WTC11 (cell line): ENCODE data around the gene RILPL1. TPM values are rescaled to one million over a fixed set of nuclear protein-coding genes. Genes with fewer than 3 reads are reported as not detected.

Experiments
- ATAC-seq: fragments of 200-7000 bp; cut with Tn5 transposase; 2 replicates; pipeline ENCODE4 v1.10.0; 2021; ENCODE audit warnings: mild to moderate bottlenecking, moderate library complexity
- CTCF ChIA-PET: fragments of 300-600 bp; sonication (Branson Sonifier 250); formaldehyde crosslinking; loops from one replicate; lab custom pipeline; 2021; ENCODE audit warnings: antibody characterized with exemption; lab: Charles Lee
- POLR2A ChIA-PET: fragments of 350-600 bp; sonication (Branson Sonifier 250); formaldehyde crosslinking; loops from one replicate; lab custom pipeline; 2021; ENCODE audit warnings: antibody characterized with exemption; lab: Charles Lee
- DNase-seq: peaks from one replicate; pipeline ENCODE4 v3.0.0; 2021; ENCODE audit warnings: low spot score
- H3K27ac Mint-ChIP-seq: 2 replicates; pipeline ENCODE4 v1.8.0; 2021; ENCODE audit warnings: mixed read lengths
- H3K27me3 Mint-ChIP-seq: 2 replicates; pipeline ENCODE4 v1.8.0; 2021; ENCODE audit warnings: low read depth, mild to moderate bottlenecking, moderate library complexity, mixed read lengths
- H3K36me3 Mint-ChIP-seq: 2 replicates; pipeline ENCODE4 v1.8.0; 2021; ENCODE audit warnings: mixed read lengths
- H3K4me1 Mint-ChIP-seq: 2 replicates; pipeline ENCODE4 v1.8.0; 2022; ENCODE audit warnings: mixed read lengths
- H3K4me3 Mint-ChIP-seq: 2 replicates; pipeline ENCODE4 v1.8.0; 2021; ENCODE audit warnings: mild to moderate bottlenecking, moderate library complexity, mixed read lengths
- H3K9me3 Mint-ChIP-seq: 2 replicates; pipeline ENCODE4 v1.8.0; 2021; ENCODE audit warnings: mixed read lengths
- ATF1 ChIP-seq: sonication (generic); formaldehyde crosslinking; IDR thresholded peaks from 2 replicates; pipeline ENCODE4 v1.8.1; 2023; ENCODE audit warnings: mild to moderate bottlenecking, moderate library complexity, missing genetic modification reagents
- CBFB ChIP-seq: sonication (generic); formaldehyde crosslinking; IDR thresholded peaks from 2 replicates; pipeline ENCODE4 v1.8.1; 2022; ENCODE audit warnings: mild to moderate bottlenecking, low read depth, missing genetic modification reagents
- CREB1 ChIP-seq: sonication (generic); formaldehyde crosslinking; IDR thresholded peaks from 2 replicates; pipeline ENCODE4 v1.8.0; 2023; ENCODE audit warnings: mild to moderate bottlenecking, missing genetic modification reagents
- E2F5 ChIP-seq: sonication (generic); formaldehyde crosslinking; IDR thresholded peaks from 2 replicates; pipeline ENCODE4 v1.8.1; 2022; ENCODE audit warnings: mild to moderate bottlenecking, moderate library complexity, missing genetic modification reagents
- ESRRA ChIP-seq: sonication (generic); formaldehyde crosslinking; IDR thresholded peaks from 2 replicates; pipeline ENCODE4 v1.8.1; 2022; ENCODE audit warnings: mild to moderate bottlenecking, missing genetic modification reagents, borderline replicate concordance
- GABPB1 ChIP-seq: sonication (generic); formaldehyde crosslinking; IDR thresholded peaks from 2 replicates; pipeline ENCODE4 v1.8.1; 2023; ENCODE audit warnings: mild to moderate bottlenecking, missing genetic modification reagents
- JUN ChIP-seq: sonication (generic); formaldehyde crosslinking; IDR thresholded peaks from 2 replicates; pipeline ENCODE4 v1.8.0; 2023; ENCODE audit warnings: mild to moderate bottlenecking, missing genetic modification reagents
- KAT7 ChIP-seq: sonication (generic); formaldehyde crosslinking; IDR thresholded peaks from 2 replicates; pipeline ENCODE4 v1.8.1; 2023; ENCODE audit warnings: missing genetic modification reagents, mild to moderate bottlenecking, borderline replicate concordance
- MXD4 ChIP-seq: fragments of 250-450 bp; sonication (Bioruptor Pico); IDR thresholded peaks from 2 replicates; pipeline ENCODE4 v1.8.0; 2021; ENCODE audit warnings: mild to moderate bottlenecking, moderate library complexity, borderline replicate concordance
- MYBL2 ChIP-seq: sonication (generic); formaldehyde crosslinking; IDR thresholded peaks from 2 replicates; pipeline ENCODE4 v1.8.1; 2023; ENCODE audit warnings: mild to moderate bottlenecking, moderate library complexity, missing genetic modification reagents
- NFYB ChIP-seq: sonication (generic); formaldehyde crosslinking; conservative IDR thresholded peaks from 2 replicates; pipeline ENCODE4 v1.8.0; 2022; ENCODE audit warnings: low read depth, missing genetic modification reagents
- NR1H2 ChIP-seq: sonication (generic); formaldehyde crosslinking; IDR thresholded peaks from 2 replicates; pipeline ENCODE4 v1.9.0; 2021; ENCODE audit warnings: mild to moderate bottlenecking, moderate library complexity, missing genetic modification reagents
- SOX15 ChIP-seq: fragments of 250-450 bp; sonication (Bioruptor Pico); IDR thresholded peaks from 2 replicates; pipeline ENCODE4 v1.9.0; 2021; ENCODE audit warnings: mild to moderate bottlenecking
- STAT6 ChIP-seq: sonication (generic); formaldehyde crosslinking; conservative IDR thresholded peaks from 2 replicates; pipeline ENCODE4 v1.8.1; 2023; ENCODE audit warnings: mild to moderate bottlenecking, low read depth, missing genetic modification reagents, moderate library complexity
- TEAD1 ChIP-seq: sonication (generic); formaldehyde crosslinking; IDR thresholded peaks from 2 replicates; pipeline ENCODE4 v1.8.0; 2022; ENCODE audit warnings: mild to moderate bottlenecking, missing genetic modification reagents
- TEAD4 ChIP-seq: sonication (generic); formaldehyde crosslinking; IDR thresholded peaks from 2 replicates; pipeline ENCODE4 v1.8.0; 2022; ENCODE audit warnings: mild to moderate bottlenecking, missing genetic modification reagents
- ZNF121 ChIP-seq: sonication (generic); formaldehyde crosslinking; IDR thresholded peaks from 2 replicates; pipeline ENCODE4 v1.8.0; 2023; ENCODE audit warnings: missing genetic modification reagents
- ZNF138 ChIP-seq: sonication (generic); formaldehyde crosslinking; conservative IDR thresholded peaks from 2 replicates; pipeline ENCODE4 v1.8.1; 2022; ENCODE audit warnings: mild to moderate bottlenecking, moderate library complexity, missing genetic modification reagents
- ZNF317 ChIP-seq: sonication (generic); formaldehyde crosslinking; IDR thresholded peaks from 2 replicates; pipeline ENCODE4 v1.8.1; 2023; ENCODE audit warnings: low read depth, mild to moderate bottlenecking, moderate library complexity, missing genetic modification reagents, borderline replicate concordance
- ZNF396 ChIP-seq: fragments of 250-450 bp; sonication (Bioruptor Pico); IDR thresholded peaks from 2 replicates; pipeline ENCODE4 v1.8.0; 2021; ENCODE audit warnings: mild to moderate bottlenecking, moderate library complexity, borderline replicate concordance
- ZNF423 ChIP-seq: fragments of 250-450 bp; sonication (Bioruptor Pico); IDR thresholded peaks from 2 replicates; pipeline ENCODE4 v2.1.2; 2022; ENCODE audit warnings: mild to moderate bottlenecking, moderate library complexity
- ZNF512 ChIP-seq: sonication (generic); formaldehyde crosslinking; IDR thresholded peaks from 2 replicates; pipeline ENCODE4 v1.8.1; 2022; ENCODE audit warnings: missing genetic modification reagents, borderline replicate concordance
- ZNF671 ChIP-seq: fragments of 250-450 bp; sonication (Bioruptor Pico); IDR thresholded peaks from 2 replicates; pipeline ENCODE4 v1.8.0; 2021; ENCODE audit warnings: mild to moderate bottlenecking
- total RNA-seq: library from RNA; stranded (reverse); gene quantifications from 3 replicates; pipeline ENCODE4 v1.2.3, GENCODE V29; 2021
- TF ChIP-seq, protein P1 (sequence below): sonication (generic); formaldehyde crosslinking; IDR thresholded peaks from 2 replicates; pipeline ENCODE4 v1.8.1; 2023; ENCODE audit warnings: mild to moderate bottlenecking, missing genetic modification reagents
- TF ChIP-seq, protein P2 (sequence below): fragments of 250-450 bp; sonication (Bioruptor Pico); IDR thresholded peaks from 2 replicates; pipeline ENCODE4 v1.8.0; 2021; ENCODE audit warnings: mild to moderate bottlenecking
- TF ChIP-seq, protein P3 (sequence below): sonication (generic); formaldehyde crosslinking; IDR thresholded peaks from 2 replicates; pipeline ENCODE4 v1.8.1; 2022; ENCODE audit warnings: low read depth, missing genetic modification reagents, borderline replicate concordance

Gene RILPL1
- total RNA-seq, 1 experiment from 2014 or later, result 8.2 TPM

DNA sequence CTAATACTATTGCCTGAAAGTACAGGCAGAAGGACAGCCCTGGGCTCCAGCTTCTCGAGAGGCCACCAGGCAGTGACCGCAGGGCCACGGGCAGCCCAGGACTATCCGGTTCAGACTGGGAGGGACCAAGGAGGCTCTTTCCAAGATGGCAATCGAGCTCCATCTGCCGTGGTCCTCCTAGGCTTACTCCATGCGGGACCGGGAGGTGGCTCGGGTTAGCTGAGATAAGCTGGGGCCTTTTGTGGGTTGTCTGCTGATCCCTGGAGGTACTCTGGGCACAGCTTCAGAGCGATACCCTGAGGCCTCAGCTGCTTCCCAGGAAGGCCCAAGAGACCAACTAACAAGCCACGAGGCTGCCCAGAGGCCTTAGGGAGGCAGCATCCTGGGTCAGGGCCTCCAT is 42.5 kb downstream of the RILPL1 start (continued):
- TF ChIP-seq, protein P1, sequence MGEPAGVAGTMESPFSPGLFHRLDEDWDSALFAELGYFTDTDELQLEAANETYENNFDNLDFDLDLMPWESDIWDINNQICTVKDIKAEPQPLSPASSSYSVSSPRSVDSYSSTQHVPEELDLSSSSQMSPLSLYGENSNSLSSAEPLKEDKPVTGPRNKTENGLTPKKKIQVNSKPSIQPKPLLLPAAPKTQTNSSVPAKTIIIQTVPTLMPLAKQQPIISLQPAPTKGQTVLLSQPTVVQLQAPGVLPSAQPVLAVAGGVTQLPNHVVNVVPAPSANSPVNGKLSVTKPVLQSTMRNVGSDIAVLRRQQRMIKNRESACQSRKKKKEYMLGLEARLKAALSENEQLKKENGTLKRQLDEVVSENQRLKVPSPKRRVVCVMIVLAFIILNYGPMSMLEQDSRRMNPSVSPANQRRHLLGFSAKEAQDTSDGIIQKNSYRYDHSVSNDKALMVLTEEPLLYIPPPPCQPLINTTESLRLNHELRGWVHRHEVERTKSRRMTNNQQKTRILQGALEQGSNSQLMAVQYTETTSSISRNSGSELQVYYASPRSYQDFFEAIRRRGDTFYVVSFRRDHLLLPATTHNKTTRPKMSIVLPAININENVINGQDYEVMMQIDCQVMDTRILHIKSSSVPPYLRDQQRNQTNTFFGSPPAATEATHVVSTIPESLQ, result no peak
- TF ChIP-seq GABPB1 (CRISPR knock-in tag) (no peak), ZNF671 (CRISPR knock-in tag) (no peak), NR1H2 (CRISPR knock-in tag) (no peak), ESRRA (no peak), CBFB (CRISPR knock-in tag) (no peak)

- no peak overlapping the region for H3K27ac Mint-ChIP-seq
Observed at GRCh38 chr12:123490089-123490488, 43.4 kb downstream of the RILPL1 start.

GRCh38 chr12:123489580-123489979 is 43.9 kb downstream of the RILPL1 start:
- Mint-ChIP-seq H3K4me3 (no peak overlapping the region), H3K9me3 (no peaks in the 10 kb centered on the region), H3K27ac (no peak overlapping the region), H3K36me3 (no peaks in the 10 kb centered on the region), H3K27me3 (no peaks in the 10 kb centered on the region), H3K4me1 (peaks cover 8% of the 10 kb centered on the region)
- ATAC-seq (no peak), DNase-seq (no peak)
- CTCF ChIA-PET, result interaction anchor here (1.3 kb wide), 1 partner anchor 92 kb away, joined by 3 read pairs; no protein-coding TSS in a partner anchor
- POLR2A ChIA-PET, result no interaction called here
- TF ChIP-seq STAT6 (CRISPR knock-in tag) (no peak), SOX15 (CRISPR knock-in tag) (no peak), ZNF138 (CRISPR knock-in tag) (no peak), TEAD1 (CRISPR knock-in tag) (no peak), ZNF512 (CRISPR knock-in tag) (no peak), ZNF317 (CRISPR knock-in tag) (no peak), E2F5 (CRISPR knock-in tag) (no peak), JUN (CRISPR knock-in tag) (no peak)
- TF ChIP-seq, protein P2, sequence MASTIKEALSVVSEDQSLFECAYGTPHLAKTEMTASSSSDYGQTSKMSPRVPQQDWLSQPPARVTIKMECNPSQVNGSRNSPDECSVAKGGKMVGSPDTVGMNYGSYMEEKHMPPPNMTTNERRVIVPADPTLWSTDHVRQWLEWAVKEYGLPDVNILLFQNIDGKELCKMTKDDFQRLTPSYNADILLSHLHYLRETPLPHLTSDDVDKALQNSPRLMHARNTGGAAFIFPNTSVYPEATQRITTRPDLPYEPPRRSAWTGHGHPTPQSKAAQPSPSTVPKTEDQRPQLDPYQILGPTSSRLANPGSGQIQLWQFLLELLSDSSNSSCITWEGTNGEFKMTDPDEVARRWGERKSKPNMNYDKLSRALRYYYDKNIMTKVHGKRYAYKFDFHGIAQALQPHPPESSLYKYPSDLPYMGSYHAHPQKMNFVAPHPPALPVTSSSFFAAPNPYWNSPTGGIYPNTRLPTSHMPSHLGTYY (CRISPR knock-in tag), result no peak

More at GRCh38 chr12:123490089-123490488, 43.4 kb downstream of the RILPL1 start:
- TF ChIP-seq MYBL2 (no peak), ZNF121 (CRISPR knock-in tag) (no peak), NFYB (no peak), TEAD4 (CRISPR knock-in tag) (no peak), MXD4 (CRISPR knock-in tag) (no peak), ZNF423 (no peak), KAT7 (no peak), CREB1 (no peak), ATF1 (CRISPR knock-in tag) (no peak), ZNF396 (CRISPR knock-in tag) (no peak), ZNF317 (CRISPR knock-in tag) (no peak)
- TF ChIP-seq, protein P3, sequence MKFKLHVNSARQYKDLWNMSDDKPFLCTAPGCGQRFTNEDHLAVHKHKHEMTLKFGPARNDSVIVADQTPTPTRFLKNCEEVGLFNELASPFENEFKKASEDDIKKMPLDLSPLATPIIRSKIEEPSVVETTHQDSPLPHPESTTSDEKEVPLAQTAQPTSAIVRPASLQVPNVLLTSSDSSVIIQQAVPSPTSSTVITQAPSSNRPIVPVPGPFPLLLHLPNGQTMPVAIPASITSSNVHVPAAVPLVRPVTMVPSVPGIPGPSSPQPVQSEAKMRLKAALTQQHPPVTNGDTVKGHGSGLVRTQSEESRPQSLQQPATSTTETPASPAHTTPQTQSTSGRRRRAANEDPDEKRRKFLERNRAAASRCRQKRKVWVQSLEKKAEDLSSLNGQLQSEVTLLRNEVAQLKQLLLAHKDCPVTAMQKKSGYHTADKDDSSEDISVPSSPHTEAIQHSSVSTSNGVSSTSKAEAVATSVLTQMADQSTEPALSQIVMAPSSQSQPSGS (CRISPR knock-in tag), result no peak
- TF ChIP-seq, protein P1, result no peak
- TF ChIP-seq, all 79 proteins: peak for 0
- DNase-seq, result no peak
- H3K36me3 Mint-ChIP-seq, result no peaks in the 10 kb centered on the region
- POLR2A ChIA-PET, result no interaction called here
- ATAC-seq, result no peak
- H3K4me1 Mint-ChIP-seq, result peaks cover 8% of the 10 kb centered on the region
- H3K4me3 Mint-ChIP-seq, result no peak overlapping the region
- H3K27me3 Mint-ChIP-seq, result no peaks in the 10 kb centered on the region
- no peaks in the 10 kb centered on the region for H3K9me3 Mint-ChIP-seq
- CTCF ChIA-PET, result no interaction called here
